ENCODE results near the gene ADAMTSL4. TPM values are rescaled to one million over a fixed set of nuclear protein-coding genes. Genes with fewer than 3 reads are reported as not detected.

Gene ADAMTSL4
- total RNA-seq, 2 experiments from 2014 or later, result 0.16 to 0.22 TPM

- no peaks in the 10 kb centered on the region for H3K27me3 ChIP-seq (ENCODE audit: control insufficient read depth in 1 of 2, insufficient read depth in 2 of 2, low read length in 2 of 2)
- intact Hi-C loops (cut with DNase I, micrococcal nuclease), result no loop called here
- H3K27ac ChIP-seq (ENCODE audit: low read depth in 1 of 2, low read length in 2 of 2), result no peak overlapping the region
- no peaks in the 10 kb centered on the region for H3K9me3 ChIP-seq (ENCODE audit: control insufficient read depth in 1 of 2, insufficient read depth in 1 of 2, low read length in 2 of 2)
- peaks cover 13% of the 10 kb centered on the region for H3K36me3 ChIP-seq (ENCODE audit: insufficient read depth, low read length)
- H3K9me3 Mint-ChIP-seq, result no peaks in the 10 kb centered on the region
- no peak for DNase-seq
- TF ChIP-seq, protein P1, sequence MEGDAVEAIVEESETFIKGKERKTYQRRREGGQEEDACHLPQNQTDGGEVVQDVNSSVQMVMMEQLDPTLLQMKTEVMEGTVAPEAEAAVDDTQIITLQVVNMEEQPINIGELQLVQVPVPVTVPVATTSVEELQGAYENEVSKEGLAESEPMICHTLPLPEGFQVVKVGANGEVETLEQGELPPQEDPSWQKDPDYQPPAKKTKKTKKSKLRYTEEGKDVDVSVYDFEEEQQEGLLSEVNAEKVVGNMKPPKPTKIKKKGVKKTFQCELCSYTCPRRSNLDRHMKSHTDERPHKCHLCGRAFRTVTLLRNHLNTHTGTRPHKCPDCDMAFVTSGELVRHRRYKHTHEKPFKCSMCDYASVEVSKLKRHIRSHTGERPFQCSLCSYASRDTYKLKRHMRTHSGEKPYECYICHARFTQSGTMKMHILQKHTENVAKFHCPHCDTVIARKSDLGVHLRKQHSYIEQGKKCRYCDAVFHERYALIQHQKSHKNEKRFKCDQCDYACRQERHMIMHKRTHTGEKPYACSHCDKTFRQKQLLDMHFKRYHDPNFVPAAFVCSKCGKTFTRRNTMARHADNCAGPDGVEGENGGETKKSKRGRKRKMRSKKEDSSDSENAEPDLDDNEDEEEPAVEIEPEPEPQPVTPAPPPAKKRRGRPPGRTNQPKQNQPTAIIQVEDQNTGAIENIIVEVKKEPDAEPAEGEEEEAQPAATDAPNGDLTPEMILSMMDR (IDR thresholded peaks at IDR 0.05), result no peak
- ChIA-PET POLR2A (interaction anchor here (1.5 kb wide), 1 partner anchor 27 kb away, joined by 4 read pairs; the partner anchor contains the start of gene MCL1), CTCF (interaction anchor here (0.7 kb wide), 1 partner anchor 113 kb away, joined by 4 read pairs; no protein-coding TSS in a partner anchor)
- no peak for ATAC-seq (ENCODE audit: poor library complexity)
- H3K4me1 Mint-ChIP-seq (ENCODE audit: low read depth), result peaks cover 13% of the 10 kb centered on the region
- no peak overlapping the region for H3K4me3 Mint-ChIP-seq
- no peak overlapping the region for H3K4me3 ChIP-seq (ENCODE audit: low read length)
- H3K4me1 ChIP-seq (ENCODE audit: insufficient read depth, low read length), result peaks cover 17% of the 10 kb centered on the region
- no peaks in the 10 kb centered on the region for H3K27me3 Mint-ChIP-seq
- no peak overlapping the region for H3K27ac Mint-ChIP-seq
- peaks cover 14% of the 10 kb centered on the region for H3K36me3 Mint-ChIP-seq (ENCODE audit: low read depth)
Observed at GRCh38 chr1:150606463-150607142, 57.4 kb downstream of the ADAMTSL4 start.

GRCh38 chr1:150609732-150610131 is 60.5 kb downstream of the ADAMTSL4 start:
- no peak for ATAC-seq (ENCODE audit: poor library complexity)
- Mint-ChIP-seq H3K27ac (peak overlapping the region; percentile 12), H3K9me3 (no peaks in the 10 kb centered on the region), H3K4me3 (no peak overlapping the region), H3K36me3 (ENCODE audit: low read depth) (peaks cover 16% of the 10 kb centered on the region), H3K4me1 (ENCODE audit: low read depth) (peaks cover 32% of the 10 kb centered on the region), H3K27me3 (no peaks in the 10 kb centered on the region)
- peaks cover 49% of the 10 kb centered on the region for H3K4me1 ChIP-seq (ENCODE audit: insufficient read depth, low read length)
- peaks cover 8% of the 10 kb centered on the region for H3K36me3 ChIP-seq (ENCODE audit: insufficient read depth, low read length)
- POLR2A ChIA-PET, result interaction anchor here (1.2 to 2.1 kb wide), 3 partner anchors 19 to 49 kb away, joined by 4 to 7 read pairs (median 6); partner anchors contain the start of genes ENSA and MCL1
- H3K4me3 ChIP-seq (ENCODE audit: low read length), result no peak overlapping the region
- no peaks in the 10 kb centered on the region for H3K9me3 ChIP-seq (ENCODE audit: control insufficient read depth in 1 of 2, insufficient read depth in 1 of 2, low read length in 2 of 2)
- TF ChIP-seq, protein P1 (IDR thresholded peaks at IDR 0.05), result no peak
- CTCF ChIA-PET, result interaction anchor here (1.2 to 3.6 kb wide), 3 partner anchors 11 to 50 kb away, joined by 4 to 18 read pairs (median 4); partner anchors contain the start of gene MCL1
- H3K27me3 ChIP-seq (ENCODE audit: control insufficient read depth in 1 of 2, insufficient read depth in 2 of 2, low read length in 2 of 2), result no peaks in the 10 kb centered on the region
- no peak for DNase-seq
- intact Hi-C loops (cut with DNase I, micrococcal nuclease), result loop anchor here in 1 of 2 experiments (2.0 kb wide), 1 partner anchor 47 kb away; no protein-coding TSS in a partner anchor
- peak overlapping the region in 1 of 2 donors; percentile 29 for H3K27ac ChIP-seq (ENCODE audit: low read depth in 1 of 2, low read length in 2 of 2)

Small RNA genes lying within 50 kb of the gene (microRNA-seq; reads per million reads assigned to microRNA genes)
- not detected for gene MIR4257 (ENCODE audit: borderline microRNAs expressed, borderline replicate concordance)

Other genes with a start within 250 kb of the ADAMTSL4 start
- gene PRPF3, start 227.9 kb upstream of the ADAMTSL4 start, total RNA-seq, result 100 to 1,000 TPM; 136 to 153 TPM
- 10 to 100 TPM; 27.1 to 27.9 TPM for gene RPRD2, start 185.3 kb upstream of the ADAMTSL4 start, total RNA-seq
- 10 to 100 TPM; 22.8 to 25.3 TPM for gene TARS2, start 62.0 kb upstream of the ADAMTSL4 start, total RNA-seq
- under 1 TPM in 1 of 2 experiments, not detected in 1; 0.31 TPM for gene ECM1, start 41.3 kb upstream of the ADAMTSL4 start, total RNA-seq
- not detected for gene FALEC, start 33.7 kb upstream of the ADAMTSL4 start, total RNA-seq
- gene MCL1, start 30.2 kb downstream of the ADAMTSL4 start, total RNA-seq, result 100 to 1,000 TPM; 737 to 747 TPM
- 100 to 1,000 TPM; 132 to 137 TPM for gene ENSA, start 80.2 kb downstream of the ADAMTSL4 start, total RNA-seq
- 1 to 10 TPM; 2.4 to 2.6 TPM for gene GOLPH3L, start 147.7 kb downstream of the ADAMTSL4 start, total RNA-seq
- gene HORMAD1, start 171.5 kb downstream of the ADAMTSL4 start, total RNA-seq, result not detected
- 10 to 100 TPM; 83.1 to 83.5 TPM for gene CTSS, start 216.4 kb downstream of the ADAMTSL4 start, total RNA-seq